H1 (cell line): ENCODE data around the gene FRY. TPM values are rescaled to one million over a fixed set of nuclear protein-coding genes. Genes with fewer than 3 reads are reported as not detected.

ENCODE experiments used
- CHD7 ChIP-seq: fragments of 300-600 bp; sonication (generic); IDR thresholded peaks from 2 replicates; pipeline ENCODE4 v1.7.1; 2012; ENCODE audit warnings: low read length, moderate library complexity, mild to moderate bottlenecking, inconsistent platforms; ENCODE audit not compliant: insufficient replicate concordance
- polyA plus RNA-seq, 7 experiments: library from polyadenylated mRNA; depleted of rRNA in 3 of 7; stranded (reverse) in 5 of 7; unstranded in 2 of 7; fragments of >200 nt in 5 of 7; fragments of 200-250 nt in 2 of 7; gene quantifications; 1 replicate in 5 of 7; 2 replicates in 1 of 7; 4 replicates in 1 of 7; pipeline versions ENCODE4 v1.2.1 to v1.2.3, GENCODE V29; 2011 to 2013; ENCODE audit warnings: missing spikeins in 2 of 7, mixed read lengths in 2 of 7
- total RNA-seq: library from RNA; stranded (reverse); fragmentation: NEBNext Ultra II Directional; extraction: Animal tissue kit (Norgen Biotek cat#: 25700); gene quantifications from 2 replicates; pipeline ENCODE4 v1.2.1, GENCODE V29; 2021

The FRY gene
- total and polyA plus RNA-seq, 2 of the 8 experiments (the other 6 are each of a cell fraction or from before 2014, with no cell fraction given), result 4.3 to 9.2 TPM

GRCh38 chr13:32233062-32233461, 201.5 kb downstream of the FRY start (continued):
- TF ChIP-seq CHD7, result no peak
